HCT116 (cell line): ENCODE measurements around the gene CFAP410. TPM values are rescaled to one million over a fixed set of nuclear protein-coding genes. Genes with fewer than 3 reads are reported as not detected.

ENCODE experiments used
- ATAC-seq: fragments of 200-7000 bp; cut with Tn5 transposase; 2 replicates; pipeline ENCODE4 v1.9.1; 2020; ENCODE audit warnings: mild to moderate bottlenecking, moderate library complexity
- BruUV-seq: library from RNA; stranded (reverse); fragments of 400-500 nt; replicated peaks from 2 replicates; lab custom pipeline; 2021; lab: Mats Ljungman, UMichigan
- CTCF ChIA-PET: fragments of 300-600 bp; sonication (Branson Sonifier 250); formaldehyde crosslinking; loops from one replicate; lab custom pipeline; 2021; ENCODE audit warnings: antibody characterized with exemption; lab: Charles Lee
- POLR2A ChIA-PET: fragments of 300-600, 350-600 bp; sonication (Branson Sonifier 250); formaldehyde crosslinking; loops from one replicate; lab custom pipeline; 2021; ENCODE audit warnings: antibody characterized with exemption; lab: Charles Lee
- RAD21 ChIA-PET, 2 experiments: fragments of 300-600 bp; sonication (Branson Sonifier 250); formaldehyde crosslinking; loops; one replicate each; lab custom pipeline; 2023; ENCODE audit warnings: low total read pairs in 2 of 2; ENCODE audit not compliant: uncharacterized antibody in 2 of 2, unreplicated experiment in 2 of 2, low non-redundant PET in 1 of 2; lab: Charles Lee
- DNase-seq: peaks from one replicate; pipeline ENCODE4 v3.0.0-alpha.2; 2010; ENCODE audit warnings: low read depth, low spot score
- H2AFZ ChIP-seq: fragments of 200-600 bp; shearing (Covaris generic), sonication (generic); 2 replicates; pipeline ENCODE4 v1.6.1; 2017; ENCODE audit warnings: low read depth, mixed run types, mixed read lengths, antibody characterized with exemption, low read length; ENCODE audit not compliant: poor library complexity, severe bottlenecking
- H3K27ac ChIP-seq: 2 replicates; pipeline ENCODE4 v1.5.1; 2012; ENCODE audit warnings: low read depth, low read length
- H3K27me3 ChIP-seq: fragments of 200-600 bp; sonication (generic); 2 replicates; pipeline ENCODE4 v1.6.1; 2016; ENCODE audit warnings: mixed run types, low read length, mixed read lengths; ENCODE audit not compliant: insufficient read depth
- H3K36me3 ChIP-seq, 2 experiments: fragments of 200-500 bp in 1 of 2; fragments of 200-600 bp in 1 of 2; sonication (Bioruptor generic) in 1 of 2; sonication (generic) in 1 of 2; 2 replicates each; pipeline versions ENCODE4 v1.5.1 to v1.6.1; 2014 to 2016; ENCODE audit warnings: low read length in 2 of 2, inconsistent platforms in 1 of 2, mixed read lengths in 1 of 2, mixed run types in 1 of 2; ENCODE audit not compliant: insufficient read depth in 2 of 2, control insufficient read depth in 1 of 2
- H3K4me1 ChIP-seq, 2 experiments: fragments of 200-600 bp in 1 of 2; sonication (generic) in 1 of 2; 2 replicates each; pipeline versions ENCODE4 v1.5.1 to v1.6.1; 2012 to 2017; ENCODE audit warnings: low read length in 2 of 2, inconsistent platforms in 1 of 2, mild to moderate bottlenecking in 1 of 2, mixed read lengths in 1 of 2, mixed run types in 1 of 2, moderate library complexity in 1 of 2; ENCODE audit not compliant: insufficient read depth in 2 of 2, control insufficient read depth in 1 of 2
- H3K4me2 ChIP-seq: fragments of 200-600 bp; sonication (generic); 2 replicates; pipeline ENCODE4 v1.6.1; 2017; ENCODE audit warnings: mixed run types, low read length, mixed read lengths
- H3K4me3 ChIP-seq, 2 experiments: fragments of 200-600 bp in 1 of 2; sonication (generic) in 1 of 2; replicated peaks in 1 of 2; 2 replicates each; pipeline ENCODE4 v1.5.1; 2011 to 2016; ENCODE audit warnings: low read length in 2 of 2, control low read depth in 1 of 2, low read depth in 1 of 2, mild to moderate bottlenecking in 1 of 2, mixed read lengths in 1 of 2, mixed run types in 1 of 2
- H3K79me2 ChIP-seq: fragments of 200-600 bp; sonication (generic); 2 replicates; pipeline ENCODE4 v1.6.1; 2017; ENCODE audit warnings: mild to moderate bottlenecking, mixed run types, low read length, moderate library complexity, mixed read lengths; ENCODE audit not compliant: insufficient read depth
- H3K9ac ChIP-seq: fragments of 200-600 bp; sonication (generic); 2 replicates; pipeline ENCODE4 v1.6.1; 2016; ENCODE audit warnings: low read length, mixed read lengths
- H3K9me2 ChIP-seq: fragments of 200-600 bp; sonication (generic), shearing (Covaris generic); 2 replicates; pipeline ENCODE4 v1.6.1; 2017; ENCODE audit warnings: mixed run types, mild to moderate bottlenecking, moderate library complexity; ENCODE audit not compliant: insufficient read depth
- H3K9me3 ChIP-seq, 2 experiments: fragments of 200-500 bp in 1 of 2; fragments of 200-600 bp in 1 of 2; sonication (Bioruptor generic) in 1 of 2; sonication (generic) in 1 of 2; 2 replicates each; pipeline ENCODE4 v1.6.1; 2014 to 2017; ENCODE audit warnings: low read length in 2 of 2, mixed read lengths in 2 of 2, inconsistent platforms in 1 of 2, low read depth in 1 of 2, mild to moderate bottlenecking in 1 of 2, mixed run types in 1 of 2, moderate library complexity in 1 of 2; ENCODE audit not compliant: control insufficient read depth in 1 of 2, insufficient read depth in 1 of 2
- H4K20me1 ChIP-seq: fragments of 200-600 bp; sonication (generic), shearing (Covaris generic); 2 replicates; pipeline ENCODE4 v1.6.1; 2017; ENCODE audit warnings: mixed run types, mild to moderate bottlenecking, moderate library complexity; ENCODE audit not compliant: insufficient read depth
- CEBPB ChIP-seq: IDR thresholded peaks from 2 replicates; pipeline ENCODE4 v1.6.1; 2012; ENCODE audit warnings: low read depth
- EZH2phosphoT487 ChIP-seq: fragments of 200-600 bp; IDR thresholded peaks from 2 replicates; pipeline ENCODE4 v1.6.1; 2018; ENCODE audit warnings: antibody characterized with exemption, borderline replicate concordance
- POLR2A ChIP-seq: IDR thresholded peaks from 2 replicates; pipeline ENCODE4 v1.7.0; 2011; ENCODE audit warnings: borderline replicate concordance; ENCODE audit not compliant: insufficient read depth, insufficient read length; ENCODE audit errors: extremely low read depth
- SP1 ChIP-seq: IDR thresholded peaks from 2 replicates; pipeline ENCODE4 v1.6.1; 2012; ENCODE audit warnings: low read depth
- intact Hi-C: fragments of 100-400 bp; cut with micrococcal nuclease; formaldehyde crosslinking; loops from 2 replicates; pipeline ENCODE4 v1.10.0; 2022
- total RNA-seq: library from RNA; stranded (reverse); gene quantifications from one replicate; pipeline ENCODE4 v1.2.1, GENCODE V29; 2021; ENCODE audit not compliant: unreplicated experiment
- TF ChIP-seq, protein P1 (sequence below): IDR thresholded peaks from 2 replicates; pipeline ENCODE4 v1.6.1; 2012
- TF ChIP-seq, protein P2 (sequence below): IDR thresholded peaks from 2 replicates; pipeline ENCODE4 v1.6.1; 2012; ENCODE audit warnings: low read depth
- TF ChIP-seq, protein P3 (sequence below): IDR thresholded peaks from 2 replicates; pipeline ENCODE4 v1.6.1; 2012

CFAP410 gene
- total RNA-seq, 1 experiment from 2014 or later, result 15.3 TPM

DNA sequence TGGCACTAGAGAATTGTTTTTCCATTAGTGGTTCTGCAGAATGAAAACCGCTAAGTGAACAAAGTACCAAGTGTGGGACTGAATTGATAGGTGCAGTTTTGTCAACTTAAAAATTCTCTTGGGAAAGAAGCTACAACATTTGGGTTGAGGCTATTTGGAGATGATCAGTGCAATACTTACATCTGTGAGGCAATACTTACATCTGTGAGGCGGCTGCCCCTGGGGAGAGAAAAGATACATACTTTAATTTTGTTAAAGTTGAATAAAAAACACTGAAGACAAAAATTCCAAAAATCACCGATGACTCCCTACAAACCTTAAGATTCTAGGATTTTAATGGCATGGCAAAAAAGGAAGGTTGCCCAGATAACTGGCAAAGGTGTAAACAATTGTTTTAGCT lies 1.7 kb downstream of the CFAP410 start:
- ATAC-seq (no peak), DNase-seq (no peak)
- no TSS peak for BruUV-seq
- intact Hi-C loops, result no loop called here
- Histone ChIP-seq H3K4me2 (no peak overlapping the region), H3K79me2 (no peaks in the 10 kb centered on the region), H2AFZ (no peak overlapping the region), H3K4me3 (no peak overlapping the region), H3K4me1 (peaks cover 14 to 20% of the 10 kb centered on the region in 2 experiments; a peak in 3 of 4 replicates), H3K27ac (no peak overlapping the region), H3K9me2 (no peaks in the 10 kb centered on the region), H3K9me3 (no peaks in the 10 kb centered on the region), H4K20me1 (no peaks in the 10 kb centered on the region), H3K27me3 (no peaks in the 10 kb centered on the region), H3K36me3 (no peaks in the 10 kb centered on the region), H3K9ac (no peak overlapping the region)
- ChIA-PET RAD21 (interaction anchor here in 1 of 2 experiments (1.2 kb wide), 1 partner anchor 91 kb away, joined by 3 read pairs; no protein-coding TSS in a partner anchor), CTCF (interaction anchor here (1.5 kb wide), 1 partner anchor 34 kb away, joined by 10 read pairs; no protein-coding TSS in a partner anchor), POLR2A (no interaction called here)
- TF ChIP-seq POLR2A (no peak), SP1 (no peak), CEBPB (no peak), EZH2phosphoT487 (no peak)
- TF ChIP-seq, protein P1, sequence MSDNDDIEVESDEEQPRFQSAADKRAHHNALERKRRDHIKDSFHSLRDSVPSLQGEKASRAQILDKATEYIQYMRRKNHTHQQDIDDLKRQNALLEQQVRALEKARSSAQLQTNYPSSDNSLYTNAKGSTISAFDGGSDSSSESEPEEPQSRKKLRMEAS, result no peak
- TF ChIP-seq, protein P2, sequence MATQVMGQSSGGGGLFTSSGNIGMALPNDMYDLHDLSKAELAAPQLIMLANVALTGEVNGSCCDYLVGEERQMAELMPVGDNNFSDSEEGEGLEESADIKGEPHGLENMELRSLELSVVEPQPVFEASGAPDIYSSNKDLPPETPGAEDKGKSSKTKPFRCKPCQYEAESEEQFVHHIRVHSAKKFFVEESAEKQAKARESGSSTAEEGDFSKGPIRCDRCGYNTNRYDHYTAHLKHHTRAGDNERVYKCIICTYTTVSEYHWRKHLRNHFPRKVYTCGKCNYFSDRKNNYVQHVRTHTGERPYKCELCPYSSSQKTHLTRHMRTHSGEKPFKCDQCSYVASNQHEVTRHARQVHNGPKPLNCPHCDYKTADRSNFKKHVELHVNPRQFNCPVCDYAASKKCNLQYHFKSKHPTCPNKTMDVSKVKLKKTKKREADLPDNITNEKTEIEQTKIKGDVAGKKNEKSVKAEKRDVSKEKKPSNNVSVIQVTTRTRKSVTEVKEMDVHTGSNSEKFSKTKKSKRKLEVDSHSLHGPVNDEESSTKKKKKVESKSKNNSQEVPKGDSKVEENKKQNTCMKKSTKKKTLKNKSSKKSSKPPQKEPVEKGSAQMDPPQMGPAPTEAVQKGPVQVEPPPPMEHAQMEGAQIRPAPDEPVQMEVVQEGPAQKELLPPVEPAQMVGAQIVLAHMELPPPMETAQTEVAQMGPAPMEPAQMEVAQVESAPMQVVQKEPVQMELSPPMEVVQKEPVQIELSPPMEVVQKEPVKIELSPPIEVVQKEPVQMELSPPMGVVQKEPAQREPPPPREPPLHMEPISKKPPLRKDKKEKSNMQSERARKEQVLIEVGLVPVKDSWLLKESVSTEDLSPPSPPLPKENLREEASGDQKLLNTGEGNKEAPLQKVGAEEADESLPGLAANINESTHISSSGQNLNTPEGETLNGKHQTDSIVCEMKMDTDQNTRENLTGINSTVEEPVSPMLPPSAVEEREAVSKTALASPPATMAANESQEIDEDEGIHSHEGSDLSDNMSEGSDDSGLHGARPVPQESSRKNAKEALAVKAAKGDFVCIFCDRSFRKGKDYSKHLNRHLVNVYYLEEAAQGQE, result no peak
- TF ChIP-seq, protein P3, sequence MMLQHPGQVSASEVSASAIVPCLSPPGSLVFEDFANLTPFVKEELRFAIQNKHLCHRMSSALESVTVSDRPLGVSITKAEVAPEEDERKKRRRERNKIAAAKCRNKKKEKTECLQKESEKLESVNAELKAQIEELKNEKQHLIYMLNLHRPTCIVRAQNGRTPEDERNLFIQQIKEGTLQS, result no peak
